22Rv1 (cell line): Measurements from ENCODE around the gene SPG21.

Source experiments
- H3K27ac ChIP-seq: fragments of 450-650 bp; 2 replicates; pipeline ENCODE4 v1.5.1; 2017
- ZFX ChIP-seq: fragments of 450-650 bp; IDR thresholded peaks from 2 replicates; pipeline ENCODE4 v1.6.1; 2017; ENCODE audit warnings: antibody characterized with exemption, borderline replicate concordance
- TF ChIP-seq, protein P1 (sequence below): fragments of 450-650 bp; IDR thresholded peaks from 2 replicates; pipeline ENCODE4 v1.5.1; 2017; ENCODE audit warnings: mild to moderate bottlenecking

SPG21 gene

DNA sequence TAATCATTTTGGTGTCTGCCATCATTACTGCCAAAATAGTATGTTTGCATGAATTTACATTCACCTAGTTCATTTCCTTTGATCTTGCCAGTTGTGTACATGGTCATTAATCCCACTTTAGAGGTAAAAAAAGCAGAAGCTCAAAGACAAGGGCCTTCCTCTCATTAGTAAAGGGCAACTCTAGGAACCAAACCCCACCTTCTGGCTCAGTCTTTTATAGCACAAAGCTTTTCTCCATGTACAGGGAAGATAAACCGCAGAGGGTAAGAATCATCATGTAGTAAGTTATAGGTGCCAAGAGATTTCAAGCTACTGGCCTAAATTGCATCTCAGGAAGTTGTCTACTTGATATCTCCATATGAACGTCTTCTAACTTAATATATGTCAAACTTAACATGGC lies 19.3 kb upstream of the SPG21 start:
- no peak for TF ChIP-seq ZFX
- TF ChIP-seq, protein P1, sequence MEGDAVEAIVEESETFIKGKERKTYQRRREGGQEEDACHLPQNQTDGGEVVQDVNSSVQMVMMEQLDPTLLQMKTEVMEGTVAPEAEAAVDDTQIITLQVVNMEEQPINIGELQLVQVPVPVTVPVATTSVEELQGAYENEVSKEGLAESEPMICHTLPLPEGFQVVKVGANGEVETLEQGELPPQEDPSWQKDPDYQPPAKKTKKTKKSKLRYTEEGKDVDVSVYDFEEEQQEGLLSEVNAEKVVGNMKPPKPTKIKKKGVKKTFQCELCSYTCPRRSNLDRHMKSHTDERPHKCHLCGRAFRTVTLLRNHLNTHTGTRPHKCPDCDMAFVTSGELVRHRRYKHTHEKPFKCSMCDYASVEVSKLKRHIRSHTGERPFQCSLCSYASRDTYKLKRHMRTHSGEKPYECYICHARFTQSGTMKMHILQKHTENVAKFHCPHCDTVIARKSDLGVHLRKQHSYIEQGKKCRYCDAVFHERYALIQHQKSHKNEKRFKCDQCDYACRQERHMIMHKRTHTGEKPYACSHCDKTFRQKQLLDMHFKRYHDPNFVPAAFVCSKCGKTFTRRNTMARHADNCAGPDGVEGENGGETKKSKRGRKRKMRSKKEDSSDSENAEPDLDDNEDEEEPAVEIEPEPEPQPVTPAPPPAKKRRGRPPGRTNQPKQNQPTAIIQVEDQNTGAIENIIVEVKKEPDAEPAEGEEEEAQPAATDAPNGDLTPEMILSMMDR: no peak

DNA sequence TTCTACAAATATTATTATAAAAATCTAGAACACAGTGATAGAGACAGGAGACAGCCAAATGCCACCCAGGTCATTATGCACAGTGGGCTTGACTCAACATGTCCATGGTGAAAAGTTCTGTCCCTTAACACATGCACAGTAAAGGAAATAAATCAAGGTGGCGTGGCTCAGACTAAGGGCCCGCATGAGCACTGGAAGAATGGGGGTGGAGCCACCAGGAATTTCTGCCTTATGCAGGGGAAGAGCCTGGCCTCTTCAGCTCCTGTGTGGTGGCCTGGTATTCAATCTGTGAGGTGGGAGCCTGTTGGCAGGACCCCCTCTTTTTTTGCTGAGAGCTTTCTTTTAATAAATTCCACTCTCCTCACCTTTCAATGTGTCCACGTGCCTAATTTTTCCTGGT lies 17.2 kb upstream of the SPG21 start:
- H3K27ac ChIP-seq: no peak overlapping the region
- no peak for TF ChIP-seq ZFX
- TF ChIP-seq, protein P1: no peak

More for the DNA sequence above, 19.3 kb upstream of the SPG21 start:
- H3K27ac ChIP-seq: no peak overlapping the region

DNA sequence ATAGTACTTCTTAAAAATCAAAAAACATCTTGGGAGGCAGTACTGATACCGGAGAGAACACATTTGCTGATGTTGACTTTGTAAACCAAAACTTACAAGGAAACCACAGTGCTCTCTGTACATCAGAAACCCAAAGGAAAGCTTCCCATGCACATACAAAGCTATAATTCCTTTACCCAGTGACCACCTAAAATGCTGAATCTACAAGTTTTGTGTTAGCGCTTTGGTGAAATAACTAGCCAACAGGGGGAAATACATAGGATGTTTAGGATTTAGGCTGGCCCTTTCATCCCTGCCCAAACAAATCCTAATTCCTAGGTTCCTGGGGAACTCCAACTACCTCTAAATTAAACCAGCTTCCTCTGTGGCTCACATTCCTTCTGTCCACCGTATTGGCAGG lies 15.3 kb upstream of the SPG21 start:
- TF ChIP-seq, protein P1: no peak
- TF ChIP-seq ZFX: no peak

DNA sequence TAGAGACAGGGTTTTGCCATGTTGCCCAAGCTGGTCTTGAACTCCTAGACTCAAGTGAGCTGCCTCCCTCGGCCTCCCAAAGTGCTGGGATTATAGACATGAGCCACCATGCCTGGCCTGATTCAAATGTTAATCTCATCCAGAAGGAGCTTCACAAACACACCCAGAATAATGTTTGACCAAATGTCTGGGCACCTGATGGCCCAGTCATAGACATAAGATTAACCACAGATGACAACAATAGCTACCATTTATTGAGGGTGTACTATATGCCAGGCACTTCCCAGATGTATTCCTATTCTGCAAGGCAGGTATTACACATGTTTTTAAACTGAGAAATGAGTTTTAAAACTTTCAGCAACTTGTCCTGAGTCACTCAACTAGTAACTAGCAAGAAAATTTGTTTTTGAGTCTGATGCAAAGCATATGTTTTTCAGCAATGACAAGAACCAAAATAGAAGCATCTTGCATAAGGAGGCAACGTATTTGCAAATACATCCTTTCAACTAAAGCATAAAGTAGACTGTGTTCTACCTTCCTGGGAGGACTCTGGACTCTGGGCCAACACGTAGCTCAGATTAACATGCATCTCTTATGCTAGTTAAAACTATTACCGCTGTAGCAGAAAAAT lies 8.1 kb upstream of the SPG21 start:
- no peak for TF ChIP-seq ZFX
- TF ChIP-seq, protein P1: no peak
- no peak overlapping the region for H3K27ac ChIP-seq

More for the DNA sequence above, 15.3 kb upstream of the SPG21 start:
- no peak overlapping the region for H3K27ac ChIP-seq

DNA sequence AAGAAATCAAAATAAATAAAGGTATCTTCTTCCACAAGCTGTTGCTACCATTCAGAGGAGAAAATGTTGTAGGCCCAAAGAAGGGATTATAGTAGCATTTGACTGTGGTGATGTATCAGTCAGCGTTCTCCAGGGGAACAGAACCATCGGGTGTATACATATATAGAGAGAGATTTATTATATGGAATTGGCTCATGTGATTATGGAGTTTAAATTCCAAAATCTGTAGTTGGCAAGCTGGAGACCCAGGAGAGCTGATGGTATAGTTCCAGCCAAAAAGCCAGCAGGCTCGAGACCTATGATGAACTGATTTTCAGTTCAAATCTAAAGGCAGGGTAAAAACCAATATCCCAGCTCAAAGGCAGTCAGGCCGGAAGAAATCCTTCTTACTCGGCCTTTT lies 7.4 kb upstream of the SPG21 start:
- TF ChIP-seq ZFX: no peak
- TF ChIP-seq, protein P1: no peak
- no peak overlapping the region for H3K27ac ChIP-seq

DNA sequence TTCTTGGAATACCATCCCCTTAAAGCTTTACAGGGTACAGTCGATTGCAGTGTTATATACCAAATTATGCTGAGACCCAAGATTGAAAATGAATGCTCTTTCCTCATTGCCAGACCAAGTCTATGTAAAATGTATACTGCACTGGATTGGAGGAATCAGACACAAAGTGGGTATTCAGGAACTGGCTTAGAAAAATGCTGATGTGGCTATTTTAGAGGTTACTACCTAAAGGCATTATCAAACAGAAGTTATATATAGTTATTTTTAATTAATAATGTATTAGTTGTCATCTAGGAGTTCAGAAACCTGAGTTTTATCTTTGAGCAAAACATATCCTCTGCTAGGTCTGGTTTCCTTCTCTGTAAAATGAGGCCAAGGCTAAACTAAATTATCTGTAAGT lies 3.6 kb upstream of the SPG21 start:
- H3K27ac ChIP-seq: no peak overlapping the region
- TF ChIP-seq, protein P1: no peak
- TF ChIP-seq ZFX: no peak

DNA sequence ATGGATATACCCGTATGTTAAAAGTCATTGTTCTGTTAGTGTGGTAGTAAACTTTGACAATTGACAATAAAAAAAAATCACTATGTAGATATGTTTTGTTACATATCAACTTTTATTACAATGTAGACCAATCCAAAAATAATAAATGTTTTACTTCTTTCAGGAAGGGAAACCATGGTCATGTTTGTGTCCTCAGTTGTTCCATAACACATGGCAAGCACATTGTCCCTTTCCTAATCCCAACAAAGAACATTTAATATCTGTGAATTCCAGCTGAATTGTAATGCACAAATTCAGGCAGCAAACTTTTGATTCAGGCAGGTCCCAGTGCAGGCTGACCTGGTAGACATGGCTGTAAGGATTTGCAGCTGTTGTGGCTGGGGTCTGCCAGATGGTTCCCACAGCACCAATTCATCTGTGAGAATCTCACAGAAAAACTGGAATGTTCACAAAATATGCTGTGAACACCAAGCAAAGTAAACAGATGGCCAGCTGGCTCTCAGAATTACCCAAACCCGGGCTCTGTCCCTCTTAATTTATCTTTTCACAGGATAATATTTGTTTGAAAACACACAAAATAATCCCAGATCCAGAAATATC lies 1.9 kb upstream of the SPG21 start:
- TF ChIP-seq, protein P1: no peak
- TF ChIP-seq ZFX: no peak
- no peak overlapping the region for H3K27ac ChIP-seq
